MM.1S (cell line): ENCODE measurements around the gene NDUFA1.

Experiments
- DNase-seq: peaks from one replicate; pipeline ENCODE4 v3.0.0-alpha.2; 2015
- H2AFZ ChIP-seq: fragments of 300-600 bp; sonication (generic); 2 replicates; pipeline ENCODE4 v1.6.0; 2016; ENCODE audit warnings: antibody characterized with exemption, low read length
- H3F3A ChIP-seq: fragments of 300-600 bp; sonication (generic); 2 replicates; pipeline ENCODE4 v1.6.1; 2016; ENCODE audit warnings: mild to moderate bottlenecking, antibody characterized with exemption, low read length, moderate library complexity, mixed read lengths; ENCODE audit not compliant: insufficient read depth
- H3K27ac ChIP-seq: fragments of 300-600 bp; sonication (generic); 2 replicates; pipeline ENCODE4 v1.5.1; 2016; ENCODE audit warnings: mild to moderate bottlenecking, low read length
- H3K27me3 ChIP-seq: fragments of 300-600 bp; sonication (generic); replicated peaks from 2 replicates; pipeline ENCODE4 v1.6.0; 2016; ENCODE audit warnings: low read length; ENCODE audit not compliant: insufficient read depth
- H3K36me3 ChIP-seq: fragments of 300-600 bp; sonication (generic); replicated peaks from 2 replicates; pipeline ENCODE4 v1.6.1; 2016; ENCODE audit warnings: mild to moderate bottlenecking, low read length, mixed read lengths; ENCODE audit not compliant: insufficient read depth
- H3K4me1 ChIP-seq: fragments of 300-600 bp; sonication (generic); 2 replicates; pipeline ENCODE4 v1.6.1; 2016; ENCODE audit warnings: low read length, mixed read lengths
- H3K4me2 ChIP-seq: fragments of 300-600 bp; sonication (generic); 2 replicates; pipeline ENCODE4 v1.6.0; 2016; ENCODE audit warnings: low read depth, low read length
- H3K4me3 ChIP-seq: fragments of 300-600 bp; sonication (generic); 2 replicates; pipeline ENCODE4 v1.5.1; 2016; ENCODE audit warnings: low read length, mixed read lengths
- H3K79me2 ChIP-seq: fragments of 300-600 bp; sonication (generic); 2 replicates; pipeline ENCODE4 v1.6.1; 2016; ENCODE audit warnings: mixed run types, low read length, mixed read lengths
- H3K9ac ChIP-seq: fragments of 300-600 bp; sonication (generic); 2 replicates; pipeline ENCODE4 v1.6.1; 2016; ENCODE audit warnings: low read length, mixed read lengths
- H3K9me2 ChIP-seq: fragments of 300-600 bp; sonication (generic); replicated peaks from 2 replicates; pipeline ENCODE4 v1.6.1; 2016; ENCODE audit warnings: mild to moderate bottlenecking, low read length, mixed read lengths; ENCODE audit not compliant: insufficient read depth
- H3K9me3 ChIP-seq: fragments of 300-600 bp; sonication (generic); replicated peaks from 2 replicates; pipeline ENCODE4 v1.6.1; 2016; ENCODE audit warnings: mild to moderate bottlenecking, low read length, mixed read lengths; ENCODE audit not compliant: insufficient read depth
- H4K20me1 ChIP-seq: fragments of 300-600 bp; sonication (generic); 2 replicates; pipeline ENCODE4 v1.6.1; 2016; ENCODE audit warnings: mild to moderate bottlenecking, low read length, moderate library complexity, mixed read lengths; ENCODE audit not compliant: insufficient read depth
- EZH2 ChIP-seq: fragments of 300-600 bp; sonication (generic); optimal IDR thresholded peaks from 2 replicates; pipeline ENCODE3; 2017; ENCODE audit warnings: low read depth, mild to moderate bottlenecking, antibody characterized with exemption, low read length, mixed read lengths
- EZH2phosphoT487 ChIP-seq: fragments of 300-600 bp; sonication (generic); IDR thresholded peaks from 2 replicates; pipeline ENCODE4 v1.6.1; 2018; ENCODE audit warnings: antibody characterized with exemption, low read length
- TF ChIP-seq, protein P1 (sequence below): fragments of 300-600 bp; sonication (generic); IDR thresholded peaks from 2 replicates; pipeline ENCODE4 v1.5.1; 2016; ENCODE audit warnings: antibody characterized with exemption, low read length, mixed read lengths

NDUFA1 gene

GRCh38 chrX:119899125-119899524 is 27.5 kb downstream of the NDUFA1 start:
- Histone ChIP-seq H3K9me3 (no peaks in the 10 kb centered on the region), H3K9ac (no peak overlapping the region), H3K27ac (no peak overlapping the region), H4K20me1 (no peaks in the 10 kb centered on the region), H3K4me2 (no peak overlapping the region), H3K79me2 (no peaks in the 10 kb centered on the region), H3K4me1 (no peaks in the 10 kb centered on the region), H3K36me3 (no peaks in the 10 kb centered on the region), H3K9me2 (no peaks in the 10 kb centered on the region), H3K4me3 (no peak overlapping the region), H3F3A (no peaks in the 10 kb centered on the region), H2AFZ (no peak overlapping the region), H3K27me3 (no peaks in the 10 kb centered on the region)
- no peak for DNase-seq
- TF ChIP-seq, protein P1, sequence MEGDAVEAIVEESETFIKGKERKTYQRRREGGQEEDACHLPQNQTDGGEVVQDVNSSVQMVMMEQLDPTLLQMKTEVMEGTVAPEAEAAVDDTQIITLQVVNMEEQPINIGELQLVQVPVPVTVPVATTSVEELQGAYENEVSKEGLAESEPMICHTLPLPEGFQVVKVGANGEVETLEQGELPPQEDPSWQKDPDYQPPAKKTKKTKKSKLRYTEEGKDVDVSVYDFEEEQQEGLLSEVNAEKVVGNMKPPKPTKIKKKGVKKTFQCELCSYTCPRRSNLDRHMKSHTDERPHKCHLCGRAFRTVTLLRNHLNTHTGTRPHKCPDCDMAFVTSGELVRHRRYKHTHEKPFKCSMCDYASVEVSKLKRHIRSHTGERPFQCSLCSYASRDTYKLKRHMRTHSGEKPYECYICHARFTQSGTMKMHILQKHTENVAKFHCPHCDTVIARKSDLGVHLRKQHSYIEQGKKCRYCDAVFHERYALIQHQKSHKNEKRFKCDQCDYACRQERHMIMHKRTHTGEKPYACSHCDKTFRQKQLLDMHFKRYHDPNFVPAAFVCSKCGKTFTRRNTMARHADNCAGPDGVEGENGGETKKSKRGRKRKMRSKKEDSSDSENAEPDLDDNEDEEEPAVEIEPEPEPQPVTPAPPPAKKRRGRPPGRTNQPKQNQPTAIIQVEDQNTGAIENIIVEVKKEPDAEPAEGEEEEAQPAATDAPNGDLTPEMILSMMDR = no peak
- no peak for TF ChIP-seq EZH2phosphoT487
- TF ChIP-seq EZH2 = no peak

DNA sequence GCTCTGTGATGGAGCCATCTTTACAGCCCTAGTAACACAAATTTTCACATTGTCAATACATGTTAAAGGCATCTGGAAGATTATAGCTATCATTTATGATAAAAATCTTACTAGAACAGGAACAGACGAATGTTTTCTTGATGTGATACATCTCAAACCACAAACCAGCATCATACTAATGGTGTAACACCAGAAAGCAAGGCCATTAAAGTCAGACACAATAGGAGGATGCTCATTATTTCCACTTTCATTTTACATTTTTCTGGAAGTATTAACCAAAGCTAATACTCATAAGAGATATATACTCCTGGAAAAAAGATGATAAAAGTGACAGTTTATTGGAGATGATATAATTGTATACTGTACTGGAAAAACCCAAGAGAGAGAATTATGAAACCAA is 29.3 kb downstream of the NDUFA1 start:
- Histone ChIP-seq H3K36me3 (no peaks in the 10 kb centered on the region), H3K27ac (no peak overlapping the region), H3K9me3 (no peaks in the 10 kb centered on the region), H3K9ac (no peak overlapping the region), H3K4me3 (no peak overlapping the region), H3K4me2 (no peak overlapping the region), H2AFZ (no peak overlapping the region), H3K27me3 (no peaks in the 10 kb centered on the region), H3K4me1 (no peaks in the 10 kb centered on the region), H3K79me2 (no peaks in the 10 kb centered on the region), H3K9me2 (no peaks in the 10 kb centered on the region), H4K20me1 (no peaks in the 10 kb centered on the region), H3F3A (no peaks in the 10 kb centered on the region)
- TF ChIP-seq EZH2phosphoT487 (no peak), EZH2 (no peak)
- TF ChIP-seq, protein P1 = no peak
- DNase-seq = no peak

- TF ChIP-seq EZH2 (no peak), EZH2phosphoT487 (no peak)
- TF ChIP-seq, protein P1 = no peak
- no peaks in the 10 kb centered on the region for H3F3A ChIP-seq
- H3K79me2 ChIP-seq = no peaks in the 10 kb centered on the region
- no peaks in the 10 kb centered on the region for H4K20me1 ChIP-seq
- H3K9ac ChIP-seq = no peak overlapping the region
- H3K4me1 ChIP-seq = no peaks in the 10 kb centered on the region
- H3K9me2 ChIP-seq = no peaks in the 10 kb centered on the region
- no peaks in the 10 kb centered on the region for H3K36me3 ChIP-seq
- H3K4me3 ChIP-seq = no peak overlapping the region
- DNase-seq = no peak
- H3K4me2 ChIP-seq = no peak overlapping the region
- no peaks in the 10 kb centered on the region for H3K9me3 ChIP-seq
- H2AFZ ChIP-seq = no peak overlapping the region
- H3K27ac ChIP-seq = no peak overlapping the region
- no peaks in the 10 kb centered on the region for H3K27me3 ChIP-seq
Measured at GRCh38 chrX:119916310-119916709, 44.7 kb downstream of the NDUFA1 start.

DNA sequence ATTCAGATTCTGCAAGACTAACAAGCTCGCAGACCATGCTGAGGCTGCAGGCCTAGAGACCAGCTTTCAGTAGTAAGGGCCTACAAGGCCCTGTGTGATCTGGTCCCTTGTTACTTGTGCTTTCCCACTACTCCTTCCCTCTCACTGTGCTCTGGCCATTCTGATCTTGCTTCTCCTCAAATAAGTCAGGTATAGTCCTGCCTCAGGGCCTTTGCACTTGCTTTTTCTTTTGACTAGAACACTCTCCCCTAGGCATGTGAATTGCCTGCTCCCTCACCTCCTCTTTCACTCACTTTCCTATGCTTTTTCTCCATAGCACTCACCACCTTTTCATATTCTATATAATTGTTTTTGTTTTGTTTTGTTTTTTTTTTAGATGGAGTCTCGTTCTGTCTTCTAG is 46.2 kb downstream of the NDUFA1 start:
- Histone ChIP-seq H3K27ac (no peak overlapping the region), H3K4me3 (no peak overlapping the region), H4K20me1 (no peaks in the 10 kb centered on the region), H3K36me3 (no peaks in the 10 kb centered on the region), H3K79me2 (no peaks in the 10 kb centered on the region), H3K27me3 (no peaks in the 10 kb centered on the region), H3F3A (no peaks in the 10 kb centered on the region), H2AFZ (no peak overlapping the region), H3K9me3 (no peaks in the 10 kb centered on the region), H3K9ac (no peak overlapping the region), H3K9me2 (no peaks in the 10 kb centered on the region), H3K4me2 (no peak overlapping the region), H3K4me1 (no peaks in the 10 kb centered on the region)
- no peak for TF ChIP-seq EZH2
- TF ChIP-seq, protein P1 = no peak
- TF ChIP-seq EZH2phosphoT487 = no peak
- DNase-seq = no peak
